ENCODE measurements around the gene ARVCF. TPM values are rescaled to one million over a fixed set of nuclear protein-coding genes. Genes with fewer than 3 reads are reported as not detected.
A peak's percentile ranks its signal among the peaks of the same experiment; 100 is the strongest.

Gene ARVCF
- polyA plus RNA-seq, 4 donors = 2.2 to 17.9 (median 7.3) TPM

DNA sequence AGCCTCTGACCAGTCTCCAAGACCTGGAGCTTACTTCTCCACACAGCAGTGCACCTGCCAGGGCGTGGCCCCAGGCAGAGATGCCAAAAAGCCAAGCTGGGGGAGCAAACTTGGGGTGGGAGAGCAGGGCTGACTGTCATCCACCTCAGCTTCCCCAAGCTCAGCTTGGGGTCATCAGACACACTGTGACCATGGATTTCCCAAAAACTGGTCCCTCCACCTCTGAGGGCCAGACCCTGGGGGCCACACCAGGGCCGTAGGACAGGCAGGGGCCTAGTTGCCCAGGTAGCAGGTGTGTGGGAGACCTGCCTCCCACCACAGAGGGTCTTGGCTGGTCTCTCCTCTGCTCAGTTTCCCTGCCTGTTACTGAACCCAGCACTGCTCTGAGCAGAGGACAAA is 30.6 kb downstream of the ARVCF start:
- peaks cover 0 to 13% (median 2%) of the 10 kb centered on the region in 3 donors for H3K4me1 ChIP-seq (ENCODE audit: control insufficient read depth in 3 of 3, insufficient read depth in 2 of 3, low read depth in 1 of 3, low read length in 2 of 3)
- WGBS, 3 donors = 25 to 45% (median 26%) methylated on average over 2 of the region's 2 CpGs
- peaks cover 0 to 36% (median 0%) of the 10 kb centered on the region in 3 donors for H3K36me3 ChIP-seq (ENCODE audit: control insufficient read depth in 3 of 3, insufficient read depth in 2 of 3, low read depth in 1 of 3, low read length in 3 of 3)
- H3K9me3 ChIP-seq (ENCODE audit: control insufficient read depth in 2 of 2, insufficient read depth in 1 of 2, low read depth in 1 of 2, low read length in 1 of 2) = no peaks in the 10 kb centered on the region
- no peak for DNase-seq
- peak overlapping the region in 2 of 3 donors; percentile 57 to 59 for H3K4me3 ChIP-seq (ENCODE audit: low read depth in 1 of 3, low read length in 3 of 3)
- FAIRE-seq = no peak
- H3K27ac ChIP-seq (ENCODE audit: low read depth in 1 of 3, low read length in 2 of 3) = no peak overlapping the region
- H3K27me3 ChIP-seq (ENCODE audit: control insufficient read depth in 3 of 3, insufficient read depth in 3 of 3, low read length in 3 of 3) = no peaks in the 10 kb centered on the region

- FAIRE-seq = no peak
- H3K9me3 ChIP-seq (ENCODE audit: control insufficient read depth in 2 of 2, insufficient read depth in 1 of 2, low read depth in 1 of 2, low read length in 1 of 2) = no peaks in the 10 kb centered on the region
- WGBS, 3 donors = 78 to 84% (median 79%) methylated on average over 11 of the region's 11 CpGs
- peaks cover 0 to 13% (median 2%) of the 10 kb centered on the region in 3 donors for H3K4me1 ChIP-seq (ENCODE audit: control insufficient read depth in 3 of 3, insufficient read depth in 2 of 3, low read depth in 1 of 3, low read length in 2 of 3)
- no peak overlapping the region for H3K27ac ChIP-seq (ENCODE audit: low read depth in 1 of 3, low read length in 2 of 3)
- DNase-seq = no peak
- H3K36me3 ChIP-seq (ENCODE audit: control insufficient read depth in 3 of 3, insufficient read depth in 2 of 3, low read depth in 1 of 3, low read length in 3 of 3) = peaks cover 0 to 45% (median 0%) of the 10 kb centered on the region in 3 donors
- no peak overlapping the region for H3K4me3 ChIP-seq (ENCODE audit: low read depth in 1 of 3, low read length in 3 of 3)
- H3K27me3 ChIP-seq (ENCODE audit: control insufficient read depth in 3 of 3, insufficient read depth in 3 of 3, low read length in 3 of 3) = no peaks in the 10 kb centered on the region
These were observed 31.5 kb downstream of the ARVCF start for GRCh38 chr22:19984851-19985811.

DNA sequence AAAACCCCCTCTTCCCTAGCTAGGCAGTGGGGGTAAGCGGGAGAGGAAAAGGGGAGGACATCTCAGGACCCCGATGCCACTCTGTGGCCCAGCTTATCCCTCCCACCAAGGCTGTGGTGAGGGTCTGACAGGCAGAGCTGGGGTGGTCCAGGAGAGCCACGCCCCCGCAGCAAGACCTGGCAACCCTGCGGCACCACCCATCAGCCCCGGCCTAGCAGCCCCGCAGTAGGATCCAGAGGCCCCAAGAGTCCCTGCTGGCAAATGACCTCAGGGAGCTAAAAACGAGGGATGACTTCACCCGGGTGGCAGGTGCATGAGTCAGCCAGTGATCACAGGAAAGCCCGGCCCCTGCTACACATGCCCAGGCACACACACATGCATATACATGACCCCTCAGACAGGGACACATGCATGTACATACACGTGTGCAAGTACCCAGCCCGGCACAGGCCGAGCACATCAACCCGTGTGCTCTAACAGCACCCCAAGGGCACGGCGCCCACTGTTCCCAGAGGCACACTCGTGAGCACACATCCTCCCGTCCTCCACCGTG is 32.3 kb downstream of the ARVCF start:
- DNase-seq = peak in 1 of 2 donors; percentile 25
- WGBS, 3 donors = 73 to 84% (median 83%) methylated on average over 19 of the region's 19 CpGs
- H3K27me3 ChIP-seq (ENCODE audit: control insufficient read depth in 3 of 3, insufficient read depth in 3 of 3, low read length in 3 of 3) = no peaks in the 10 kb centered on the region
- H3K27ac ChIP-seq (ENCODE audit: low read depth in 1 of 3, low read length in 2 of 3) = no peak overlapping the region
- no peak overlapping the region for H3K4me3 ChIP-seq (ENCODE audit: low read depth in 1 of 3, low read length in 3 of 3)
- no peak for FAIRE-seq
- peaks cover 0 to 13% (median 2%) of the 10 kb centered on the region in 3 donors for H3K4me1 ChIP-seq (ENCODE audit: control insufficient read depth in 3 of 3, insufficient read depth in 2 of 3, low read depth in 1 of 3, low read length in 2 of 3)
- H3K9me3 ChIP-seq (ENCODE audit: control insufficient read depth in 2 of 2, insufficient read depth in 1 of 2, low read depth in 1 of 2, low read length in 1 of 2) = no peaks in the 10 kb centered on the region
- H3K36me3 ChIP-seq (ENCODE audit: control insufficient read depth in 3 of 3, insufficient read depth in 2 of 3, low read depth in 1 of 3, low read length in 3 of 3) = peaks cover 0 to 49% (median 0%) of the 10 kb centered on the region in 3 donors

DNA sequence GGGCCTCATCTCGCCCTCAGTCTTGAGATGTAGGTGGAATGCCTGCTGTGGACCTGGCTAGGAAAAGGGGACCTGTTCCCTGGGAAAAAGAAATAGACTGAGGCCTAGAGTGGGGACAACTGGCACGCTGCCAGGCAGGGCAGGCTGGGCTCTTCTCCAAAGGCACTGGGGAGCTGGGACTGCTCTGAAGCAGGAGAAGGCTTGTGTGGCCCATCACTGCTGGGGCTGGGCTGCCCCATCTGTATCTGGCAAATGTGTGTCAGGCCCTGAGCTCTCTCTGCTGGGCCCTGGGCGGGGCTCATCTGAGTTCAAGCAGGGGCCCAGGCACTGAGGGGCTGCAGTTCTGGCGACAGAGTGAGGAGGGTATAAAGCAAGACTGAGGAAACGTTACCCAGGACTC is 32.9 kb downstream of the ARVCF start:
- H3K4me3 ChIP-seq (ENCODE audit: low read depth in 1 of 3, low read length in 3 of 3) = no peak overlapping the region
- H3K36me3 ChIP-seq (ENCODE audit: control insufficient read depth in 3 of 3, insufficient read depth in 2 of 3, low read depth in 1 of 3, low read length in 3 of 3) = peaks cover 0 to 54% (median 0%) of the 10 kb centered on the region in 3 donors
- peaks cover 0 to 13% (median 2%) of the 10 kb centered on the region in 3 donors for H3K4me1 ChIP-seq (ENCODE audit: control insufficient read depth in 3 of 3, insufficient read depth in 2 of 3, low read depth in 1 of 3, low read length in 2 of 3)
- WGBS, 3 donors = 75 to 82% (median 82%) methylated on average over 5 of the region's 5 CpGs
- no peaks in the 10 kb centered on the region for H3K9me3 ChIP-seq (ENCODE audit: control insufficient read depth in 2 of 2, insufficient read depth in 1 of 2, low read depth in 1 of 2, low read length in 1 of 2)
- no peaks in the 10 kb centered on the region for H3K27me3 ChIP-seq (ENCODE audit: control insufficient read depth in 3 of 3, insufficient read depth in 3 of 3, low read length in 3 of 3)
- DNase-seq (no peak), FAIRE-seq (no peak)
- no peak overlapping the region for H3K27ac ChIP-seq (ENCODE audit: low read depth in 1 of 3, low read length in 2 of 3)

GRCh38 chr22:19982991-19983578 is 33.5 kb downstream of the ARVCF start:
- peaks cover 0 to 61% (median 0%) of the 10 kb centered on the region in 3 donors for H3K36me3 ChIP-seq (ENCODE audit: control insufficient read depth in 3 of 3, insufficient read depth in 2 of 3, low read depth in 1 of 3, low read length in 3 of 3)
- DNase-seq (no peak), FAIRE-seq (no peak)
- peaks cover 0 to 13% (median 2%) of the 10 kb centered on the region in 3 donors for H3K4me1 ChIP-seq (ENCODE audit: control insufficient read depth in 3 of 3, insufficient read depth in 2 of 3, low read depth in 1 of 3, low read length in 2 of 3)
- no peak overlapping the region for H3K4me3 ChIP-seq (ENCODE audit: low read depth in 1 of 3, low read length in 3 of 3)
- 92 to 94% (median 93%) methylated on average over 8 of the region's 8 CpGs for WGBS, 3 donors
- no peaks in the 10 kb centered on the region for H3K27me3 ChIP-seq (ENCODE audit: control insufficient read depth in 3 of 3, insufficient read depth in 3 of 3, low read length in 3 of 3)
- no peaks in the 10 kb centered on the region for H3K9me3 ChIP-seq (ENCODE audit: control insufficient read depth in 2 of 2, insufficient read depth in 1 of 2, low read depth in 1 of 2, low read length in 1 of 2)
- H3K27ac ChIP-seq (ENCODE audit: low read depth in 1 of 3, low read length in 2 of 3) = no peak overlapping the region

DNA sequence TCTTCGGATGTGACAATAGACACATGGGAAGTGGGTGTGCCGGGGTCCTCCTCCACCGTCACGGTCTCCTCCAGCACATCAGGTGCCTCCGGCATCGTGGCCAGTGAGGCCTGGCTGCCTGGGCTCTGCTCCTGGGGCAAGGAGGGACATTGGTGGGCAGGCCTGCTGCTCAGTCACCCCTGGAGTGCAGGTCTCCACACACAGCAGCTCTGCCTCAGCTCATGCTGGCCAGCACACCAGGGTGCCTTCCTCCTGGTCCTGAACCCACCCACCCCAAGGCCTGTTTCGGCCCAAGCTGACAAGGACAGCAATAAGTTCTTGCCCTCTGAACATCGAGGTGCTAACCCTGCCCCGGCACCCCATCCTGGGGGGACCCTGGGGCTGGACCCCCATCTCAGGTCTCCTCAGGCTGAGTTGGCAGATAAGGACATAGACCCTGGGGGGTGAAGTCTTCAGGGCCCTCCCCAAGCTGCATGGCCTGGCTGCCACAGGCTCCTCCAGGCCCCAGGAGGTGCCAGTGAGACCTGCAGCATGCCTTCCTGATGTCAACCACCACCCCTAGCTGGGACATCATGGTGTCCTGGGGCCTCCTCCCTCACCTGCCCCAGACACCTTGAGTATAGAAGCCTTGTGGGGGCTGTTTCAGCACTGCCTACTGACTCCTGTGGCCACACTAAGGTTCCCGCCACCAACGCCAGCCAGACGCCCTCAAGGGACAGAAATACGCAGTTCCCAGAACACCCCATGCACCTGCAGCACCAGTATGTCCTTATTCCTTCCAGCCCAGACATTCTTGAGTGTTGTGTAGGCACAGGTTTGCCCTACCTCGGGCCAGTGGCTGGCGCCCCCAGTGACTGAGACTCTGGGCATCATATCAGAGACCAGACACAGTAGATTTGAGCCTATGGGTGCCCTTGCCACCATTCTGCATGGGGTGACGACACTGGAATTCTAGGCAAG is 34.4 kb downstream of the ARVCF start:
- no peak overlapping the region for H3K27ac ChIP-seq (ENCODE audit: low read depth in 1 of 3, low read length in 2 of 3)
- WGBS, 3 donors = 93 to 95% (median 93%) methylated on average over 16 of the region's 16 CpGs
- no peak for FAIRE-seq

DNA sequence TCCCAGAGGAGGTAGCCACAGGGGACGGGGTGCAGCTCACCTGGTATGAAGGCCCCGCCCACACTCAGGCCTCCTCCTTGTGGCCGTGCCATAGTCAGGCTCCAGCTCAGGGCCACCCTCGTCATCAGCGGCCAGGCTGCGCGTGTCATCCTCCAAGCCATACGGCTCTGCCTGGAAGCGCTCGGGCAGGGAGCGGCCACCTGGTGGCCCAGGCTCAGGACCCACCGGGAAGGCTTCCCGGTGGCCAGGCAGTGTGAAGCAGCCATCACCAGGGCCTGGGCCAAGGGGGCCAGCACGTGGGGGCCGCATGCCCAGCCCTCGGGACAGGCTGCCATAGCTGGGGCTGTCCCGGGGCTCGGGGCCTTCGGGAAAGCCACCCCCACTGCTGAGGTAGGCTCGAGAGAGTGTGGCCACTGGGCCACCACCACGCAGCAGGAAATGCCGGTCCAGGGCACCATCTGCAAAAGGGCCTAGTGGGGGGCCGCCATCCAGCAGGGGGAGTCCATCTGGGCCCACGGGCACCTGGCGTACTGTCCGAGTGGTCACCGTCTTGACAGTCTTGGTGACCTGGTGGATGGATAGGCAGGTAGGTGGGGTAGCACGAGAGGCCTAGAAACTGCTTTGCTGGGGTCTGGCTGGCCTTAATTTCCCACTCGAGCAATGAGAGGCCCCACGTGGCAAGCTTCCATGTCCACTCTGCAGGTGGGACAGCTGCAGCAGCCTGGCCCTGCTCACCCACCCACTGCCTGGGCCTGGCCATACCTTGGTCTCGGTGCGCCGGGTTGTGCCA is 35.3 kb downstream of the ARVCF start:
- no peaks in the 10 kb centered on the region for H3K27me3 ChIP-seq (ENCODE audit: control insufficient read depth in 3 of 3, insufficient read depth in 3 of 3, low read length in 3 of 3)
- WGBS, 3 donors = 90 to 93% (median 92%) methylated on average over 32 to 33 of the region's 33 CpGs
- FAIRE-seq = no peak

More for the DNA sequence above, 34.4 kb downstream of the ARVCF start:
- H3K4me3 ChIP-seq (ENCODE audit: low read depth in 1 of 3, low read length in 3 of 3) = no peak overlapping the region
- DNase-seq = no peak
- H3K27me3 ChIP-seq (ENCODE audit: control insufficient read depth in 3 of 3, insufficient read depth in 3 of 3, low read length in 3 of 3) = no peaks in the 10 kb centered on the region
- no peaks in the 10 kb centered on the region for H3K9me3 ChIP-seq (ENCODE audit: control insufficient read depth in 2 of 2, insufficient read depth in 1 of 2, low read depth in 1 of 2, low read length in 1 of 2)
- H3K36me3 ChIP-seq (ENCODE audit: control insufficient read depth in 3 of 3, insufficient read depth in 2 of 3, low read depth in 1 of 3, low read length in 3 of 3) = peaks cover 0 to 69% (median 0%) of the 10 kb centered on the region in 3 donors
- H3K4me1 ChIP-seq (ENCODE audit: control insufficient read depth in 3 of 3, insufficient read depth in 2 of 3, low read depth in 1 of 3, low read length in 2 of 3) = peaks cover 0 to 10% (median 2%) of the 10 kb centered on the region in 3 donors

More for the DNA sequence above, 35.3 kb downstream of the ARVCF start:
- no peak overlapping the region for H3K4me3 ChIP-seq (ENCODE audit: low read depth in 1 of 3, low read length in 3 of 3)
- no peak overlapping the region for H3K27ac ChIP-seq (ENCODE audit: low read depth in 1 of 3, low read length in 2 of 3)
- DNase-seq = no peak
- H3K36me3 ChIP-seq (ENCODE audit: control insufficient read depth in 3 of 3, insufficient read depth in 2 of 3, low read depth in 1 of 3, low read length in 3 of 3) = peaks cover 0 to 78% (median 0%) of the 10 kb centered on the region in 3 donors
- no peaks in the 10 kb centered on the region for H3K9me3 ChIP-seq (ENCODE audit: control insufficient read depth in 2 of 2, insufficient read depth in 1 of 2, low read depth in 1 of 2, low read length in 1 of 2)
- peaks cover 0 to 10% (median 2%) of the 10 kb centered on the region in 3 donors for H3K4me1 ChIP-seq (ENCODE audit: control insufficient read depth in 3 of 3, insufficient read depth in 2 of 3, low read depth in 1 of 3, low read length in 2 of 3)
